Measurements from ENCODE around the gene CAMK1G. TPM values are rescaled to one million over a fixed set of nuclear protein-coding genes. Genes with fewer than 3 reads are reported as not detected.

CAMK1G gene
- total and polyA plus RNA-seq, 9 of the 15 experiments (the other 6 are each of a cell fraction or from before 2014, with no cell fraction given), result not detected

- intact Hi-C loops (cut with micrococcal nuclease), result loop anchor here (10.0 kb wide), 1 partner anchor 405 kb away; no protein-coding TSS in a partner anchor
- ChIA-PET POLR2A (interaction anchor here (0.5 to 0.6 kb wide), 2 partner anchors 16 to 214 kb away, joined by 3 read pairs; no protein-coding TSS in a partner anchor), CTCF (ENCODE audit: low intra/inter-chr PET ratio) (no interaction called here)
- no TSS peak for BruUV-seq (replicated peaks)
- FAIRE-seq, result no peak
- DNase-seq (ENCODE audit: extremely low read depth in 1 of 4, low spot score in 3 of 4), result no peak
- Histone ChIP-seq H2AFZ (ENCODE audit: low read depth, low read length) (no peak overlapping the region), H3K27me3 (ENCODE audit: control insufficient read depth in 2 of 2, insufficient read depth in 2 of 2, low read length in 2 of 2) (peaks cover 22 to 37% of the 10 kb centered on the region in 2 experiments; a peak in 4 of 5 replicates), H3K4me1 (replicated peaks in 1 of 2; ENCODE audit: control insufficient read depth in 2 of 2, insufficient read depth in 2 of 2, low read length in 2 of 2) (peaks cover 0 to 3% of the 10 kb centered on the region in 2 experiments; a peak in 1 of 5 replicates), H3K79me2 (ENCODE audit: control insufficient read depth, insufficient read depth, low read length) (no peaks in the 10 kb centered on the region), H3K4me3 (no peak overlapping the region), H3K4me2 (ENCODE audit: insufficient read depth, low read length) (no peak overlapping the region), H3K27ac (ENCODE audit: extremely low read depth, low read depth, low read length) (no peak overlapping the region), H3K9ac (ENCODE audit: insufficient read depth in 1 of 2, low read depth in 2 of 2, low read length in 2 of 2) (no peak overlapping the region), H4K20me1 (replicated peaks; ENCODE audit: control insufficient read depth, insufficient read depth, low read length) (no peaks in the 10 kb centered on the region; the same call in 1 of the 2 replicates), H3K36me3 (ENCODE audit: control insufficient read depth, insufficient read depth, low read length) (no peaks in the 10 kb centered on the region), H3K9me1 (ENCODE audit: control insufficient read depth, insufficient read depth, low read length) (no peaks in the 10 kb centered on the region), H3K9me3 (replicated peaks; ENCODE audit: control insufficient read depth, insufficient read depth, low read depth, low read length) (no peaks in the 10 kb centered on the region)
- TF ChIP-seq E4F1 (CRISPR knock-in tag; IDR thresholded peaks at IDR 0.05; ENCODE audit: borderline replicate concordance), result no peak
- no peak for TF ChIP-seq MGA (IDR thresholded peaks at IDR 0.05)
- no peak for ATAC-seq
- in situ Hi-C loops (cut with MboI), result loop anchor here (25.0 kb wide), 1 partner anchor 398 kb away; no protein-coding TSS in a partner anchor
- WGBS (ENCODE audit: insufficient coverage, low coverage, missing lambda C conversion rate), result 3% methylated on average over 2 of the region's 2 CpGs
These were observed 5.9 kb downstream of the CAMK1G start for GRCh38 chr1:209589440-209589839.
